HL-60/S4 treated with retinoic acid at 250 ng/mL for 4 days and 3 days (cell line): ENCODE results near the gene VSTM2B.

Experiments
- in situ Hi-C: fragments of 300-500 bp; cut with MboI; formaldehyde crosslinking; loops from 2 replicates; pipeline ENCODE4 v1.7.0; 2022; ENCODE audit warnings: low sequenced_read_pairs

VSTM2B gene

DNA sequence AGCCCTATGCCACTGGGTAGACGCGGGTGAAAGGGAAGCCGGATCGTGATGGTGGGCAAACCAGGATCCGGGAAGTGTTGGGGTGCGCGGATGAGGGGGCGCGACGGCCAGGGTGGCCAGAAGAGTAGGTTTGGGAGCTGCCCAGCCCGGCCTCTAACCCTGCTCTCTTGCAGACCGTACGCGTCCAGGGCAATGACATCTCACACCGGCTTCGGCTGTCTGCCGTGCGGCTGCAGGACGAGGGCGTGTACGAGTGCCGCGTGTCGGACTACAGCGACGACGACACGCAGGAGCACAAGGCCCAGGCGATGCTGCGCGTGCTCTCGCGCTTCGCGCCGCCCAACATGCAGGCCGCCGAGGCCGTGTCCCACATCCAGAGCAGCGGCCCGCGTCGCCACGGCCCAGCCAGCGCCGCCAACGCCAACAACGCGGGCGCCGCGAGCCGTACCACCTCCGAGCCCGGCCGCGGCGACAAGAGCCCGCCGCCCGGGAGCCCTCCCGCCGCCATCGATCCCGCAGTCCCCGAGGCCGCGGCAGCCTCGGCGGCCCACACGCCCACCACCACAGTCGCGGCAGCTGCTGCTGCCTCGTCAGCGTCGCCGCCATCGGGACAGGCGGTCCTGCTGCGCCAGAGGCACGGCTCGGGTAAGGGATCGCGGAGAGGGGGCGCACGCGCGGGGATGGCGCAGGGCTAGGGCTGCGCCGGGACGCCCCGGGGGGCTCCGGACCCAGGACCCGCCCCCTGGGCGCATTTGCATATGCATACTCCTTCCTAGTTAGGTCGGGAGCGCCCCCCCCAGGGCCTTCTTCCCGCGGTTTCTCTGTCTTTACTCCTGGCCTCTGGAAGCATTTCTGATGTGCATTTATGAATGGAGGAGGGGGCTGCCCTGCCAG is 4.1 kb downstream of the VSTM2B start:
- in situ Hi-C loops = no loop called here

DNA sequence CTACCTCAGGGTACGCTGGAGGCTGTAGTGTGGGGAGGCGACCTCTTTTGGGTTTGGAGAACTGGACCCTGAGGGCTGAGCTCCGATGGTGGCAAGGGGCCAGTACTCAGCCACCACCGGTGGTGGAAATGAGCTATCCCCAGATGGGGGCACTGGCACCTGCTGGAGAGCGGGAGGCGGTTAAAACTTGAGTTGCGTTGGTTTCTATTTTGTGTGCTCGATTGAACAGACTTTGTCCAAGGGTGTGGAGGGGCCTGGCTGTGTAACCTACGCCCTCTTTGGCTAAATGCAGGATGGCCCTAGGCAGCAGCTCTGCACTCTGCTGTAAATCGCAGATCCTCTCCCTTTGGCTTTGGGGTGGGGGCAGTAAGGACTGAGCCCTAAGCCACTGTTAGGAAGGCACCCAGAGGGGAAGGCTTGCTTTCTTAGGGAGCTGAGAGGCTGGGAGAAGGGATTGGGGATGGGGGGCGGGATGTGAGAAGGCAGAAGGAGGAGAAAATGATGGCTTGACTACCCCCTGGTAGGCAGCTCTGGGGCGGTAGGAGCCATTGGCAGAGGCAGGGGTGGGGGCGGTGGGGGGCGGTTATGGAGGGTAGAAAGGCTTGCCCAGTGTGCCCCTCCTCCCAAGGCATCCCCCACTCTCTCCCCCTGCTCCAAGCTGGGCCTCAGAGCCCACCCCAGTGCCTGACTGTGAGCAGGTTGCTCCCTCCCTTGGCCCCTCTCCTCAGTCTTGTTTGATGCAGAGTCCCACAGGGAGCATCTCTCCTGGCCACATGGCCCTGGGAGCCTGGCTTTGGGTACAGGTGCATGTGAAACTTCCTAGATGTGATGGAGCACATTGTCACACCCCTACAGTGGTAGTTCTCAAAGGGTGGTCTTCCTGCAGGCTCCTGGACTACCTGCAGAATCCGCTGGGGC is 5.0 kb downstream of the VSTM2B start:
- in situ Hi-C loops = no loop called here

DNA sequence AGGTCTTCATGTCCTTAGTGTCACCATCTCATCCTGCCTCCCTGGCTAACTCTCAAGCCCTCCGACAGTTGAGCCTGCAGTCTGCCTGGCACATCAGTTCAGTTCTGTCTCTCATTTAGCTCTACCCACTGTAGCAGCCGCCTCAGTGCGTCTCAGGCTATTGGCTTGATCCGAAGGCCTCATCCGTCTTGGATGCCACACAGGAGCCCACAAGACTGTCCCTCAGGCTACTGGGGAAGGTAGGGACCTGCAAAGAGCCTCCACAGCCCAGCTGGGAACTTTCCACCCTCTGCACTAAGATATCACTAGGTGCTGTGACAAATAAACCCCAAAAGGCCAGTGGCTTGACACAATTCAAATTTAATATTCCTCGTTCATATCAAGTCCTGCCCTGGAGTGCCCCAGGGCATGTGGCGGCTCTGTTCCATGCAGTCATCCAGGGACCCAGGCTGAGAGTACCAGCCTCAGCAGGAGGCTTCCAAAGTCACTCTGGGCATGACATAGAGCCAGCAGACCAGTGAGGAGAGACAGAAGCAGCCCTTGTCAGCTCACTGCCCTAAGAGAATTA is 5.7 kb downstream of the VSTM2B start:
- in situ Hi-C loops = no loop called here

DNA sequence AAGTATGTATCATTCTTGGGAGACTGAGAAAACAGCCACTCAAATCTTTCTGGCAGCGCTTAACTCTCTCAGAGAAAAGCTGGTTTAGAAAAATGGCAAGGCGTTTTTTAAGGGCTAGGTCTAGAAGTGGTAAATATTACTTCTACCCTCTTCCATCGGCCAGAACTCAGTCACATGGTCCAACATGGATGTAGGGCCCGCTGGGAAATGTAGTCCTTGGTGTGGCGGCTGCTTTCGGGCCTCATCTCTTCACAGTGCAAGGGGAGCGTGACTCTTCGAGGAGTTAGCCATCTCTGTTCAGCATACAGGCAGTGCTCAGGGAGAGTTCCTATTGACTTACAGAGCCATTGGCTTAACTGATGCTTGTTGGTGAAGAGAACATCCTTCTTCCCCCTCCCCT is 6.3 kb downstream of the VSTM2B start:
- in situ Hi-C loops = no loop called here

DNA sequence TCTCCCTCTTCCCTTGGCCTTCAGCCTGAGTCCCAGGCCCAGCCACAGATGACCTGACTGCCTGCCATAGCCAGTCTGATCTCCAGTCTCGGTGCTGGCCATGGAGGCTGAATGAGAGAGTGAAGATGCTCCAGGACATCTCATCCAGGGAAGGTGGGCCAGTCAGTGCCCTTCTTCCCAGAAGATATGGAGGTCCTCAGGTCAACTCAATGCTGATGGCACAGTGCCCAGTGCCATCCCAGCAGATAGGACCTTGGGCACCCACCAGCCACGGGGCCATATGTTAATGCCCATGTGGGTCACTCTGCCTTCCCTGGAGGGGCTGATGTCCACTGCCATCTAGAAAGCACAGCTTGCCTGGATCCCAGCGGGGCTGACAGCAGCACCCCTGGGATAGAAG is 7.2 kb downstream of the VSTM2B start:
- in situ Hi-C loops = no loop called here

DNA sequence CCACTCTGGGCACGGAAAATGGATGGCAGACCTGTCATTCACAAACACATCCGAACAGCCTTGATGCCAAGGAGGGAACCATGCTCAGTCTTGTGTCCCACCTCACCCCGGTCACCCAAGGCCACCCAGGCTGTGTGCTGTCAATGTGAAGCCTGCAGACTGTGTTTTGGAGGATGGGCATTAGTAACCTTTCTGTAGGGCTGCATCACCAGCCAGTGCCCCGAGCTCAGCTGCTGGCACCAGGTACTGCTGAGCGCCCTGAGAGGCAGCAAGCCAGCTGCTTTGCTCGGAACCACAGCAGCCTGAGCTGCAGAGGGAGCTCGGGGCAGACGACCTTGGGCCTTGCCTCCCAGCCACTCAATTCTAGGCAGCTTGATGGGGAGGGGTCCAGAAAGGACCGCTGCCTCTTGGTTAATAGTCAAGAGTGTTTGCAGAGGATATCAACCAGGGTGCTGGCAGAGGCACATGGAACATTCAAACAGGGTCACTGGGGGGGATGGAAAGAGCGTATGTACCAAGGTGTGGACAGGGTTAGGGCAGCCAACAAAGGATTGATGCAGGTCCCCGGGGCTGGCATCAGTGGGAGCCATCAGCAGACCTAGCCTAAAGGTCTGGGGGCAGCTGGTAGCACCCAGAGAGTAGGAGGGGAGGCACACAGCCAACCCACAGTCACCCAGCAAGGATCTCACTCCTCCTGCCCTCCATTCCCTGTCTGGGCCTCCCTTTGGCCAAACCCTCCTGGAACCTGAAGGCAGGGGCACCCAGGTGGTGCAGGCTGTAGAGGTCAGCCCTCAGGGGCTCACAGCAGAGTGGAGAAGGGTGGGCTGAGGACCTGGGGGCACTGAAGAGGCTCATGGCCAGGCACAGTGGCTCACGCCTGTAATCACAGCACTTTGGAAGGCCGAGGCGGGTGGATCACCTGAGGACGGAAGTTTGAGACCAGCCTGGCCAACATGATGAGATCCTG is 8.1 kb downstream of the VSTM2B start:
- in situ Hi-C loops = no loop called here

DNA sequence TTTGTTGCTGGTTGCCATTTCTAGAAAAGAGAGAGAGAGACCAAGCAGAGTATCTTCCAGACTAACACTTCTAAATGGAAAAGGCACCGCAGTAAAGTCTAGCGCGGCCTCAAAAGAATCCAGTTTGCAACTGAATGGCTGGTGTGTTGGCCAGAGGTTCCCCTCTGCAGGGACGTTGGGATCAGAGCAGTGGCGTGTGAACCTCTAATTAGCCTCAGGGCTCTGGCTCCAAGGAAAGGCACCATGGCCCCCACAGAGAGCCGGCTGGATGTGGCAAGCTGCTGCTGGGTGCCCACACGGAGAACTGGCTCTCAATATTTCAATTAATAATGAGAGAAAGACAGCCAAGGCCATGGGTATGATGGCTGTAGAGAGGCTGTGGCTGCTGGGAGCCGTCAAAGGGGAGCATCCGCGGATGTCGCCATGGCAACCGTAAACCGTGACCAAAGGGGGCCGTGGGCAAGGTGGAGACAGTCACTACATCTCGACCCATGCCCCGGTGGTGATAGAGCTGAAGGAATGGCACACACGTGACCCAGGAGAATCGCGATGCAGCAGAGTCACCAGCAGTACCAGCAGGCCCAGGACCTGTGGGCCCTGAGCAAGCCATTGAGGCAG is 9.5 kb downstream of the VSTM2B start:
- in situ Hi-C loops = no loop called here

DNA sequence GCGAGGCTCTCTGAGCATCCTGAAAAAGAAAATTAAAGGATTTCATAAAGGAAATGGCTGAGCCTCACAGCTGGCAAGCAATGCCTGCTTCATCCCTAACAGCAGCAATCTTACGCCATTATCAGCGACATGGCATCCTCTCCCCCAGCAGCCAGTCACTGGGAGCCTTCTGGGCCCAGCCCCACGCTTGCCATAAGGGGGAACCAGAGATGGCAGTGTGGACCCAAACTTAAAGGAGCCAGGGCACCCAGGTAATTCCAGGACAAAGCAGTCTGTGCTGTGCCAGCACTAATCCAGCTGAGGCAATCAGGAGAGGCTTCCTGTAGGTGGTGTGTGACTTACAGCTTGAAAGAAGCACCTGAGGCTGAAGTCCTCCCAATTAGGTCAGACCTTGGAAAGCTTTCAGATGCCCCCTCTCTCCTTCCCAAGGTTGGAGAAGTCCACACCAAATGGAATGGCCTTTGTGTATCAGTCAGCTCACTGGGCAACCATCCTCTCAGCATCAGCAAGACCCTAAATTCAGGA is 10.3 kb downstream of the VSTM2B start:
- in situ Hi-C loops = no loop called here

DNA sequence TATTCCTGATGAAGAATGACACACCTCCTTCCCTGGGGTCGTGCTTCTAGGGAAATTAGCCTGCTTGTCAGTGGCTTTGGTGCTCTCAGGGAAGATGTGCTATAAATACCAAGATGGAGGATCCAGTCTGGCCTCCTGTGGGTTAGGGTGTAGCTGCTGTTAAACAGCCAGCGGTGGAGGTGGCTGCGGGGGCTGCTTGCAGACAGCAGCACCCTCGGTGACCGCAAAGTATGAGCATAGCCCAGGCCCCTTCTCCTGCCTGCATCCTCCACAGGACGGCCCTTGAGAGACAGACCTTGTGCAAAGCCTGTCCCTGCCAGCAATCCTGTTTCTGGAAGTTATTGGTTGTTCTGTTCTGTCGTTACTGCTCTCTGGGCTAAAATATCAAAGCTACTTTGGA is 11.4 kb downstream of the VSTM2B start:
- in situ Hi-C loops = no loop called here

DNA sequence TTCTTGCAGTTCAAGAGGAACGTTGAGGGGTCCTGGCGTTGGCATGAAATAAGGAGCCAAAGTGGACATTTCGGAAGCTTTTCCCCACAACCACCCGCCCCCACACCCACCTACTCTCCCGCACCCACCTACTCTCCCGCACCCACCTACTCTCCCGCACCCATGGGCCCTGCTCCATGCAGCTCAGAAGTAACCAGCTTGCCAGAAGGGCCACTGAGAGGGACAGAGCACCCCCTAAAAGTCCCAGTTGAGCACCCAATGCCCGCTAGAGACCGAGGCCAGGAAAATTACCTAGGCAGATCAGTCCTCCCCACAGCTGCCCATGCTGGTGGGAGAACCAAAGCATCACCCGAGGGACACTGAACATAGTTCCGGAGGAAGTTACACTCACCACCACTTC is 11.8 kb downstream of the VSTM2B start:
- in situ Hi-C loops = no loop called here

DNA sequence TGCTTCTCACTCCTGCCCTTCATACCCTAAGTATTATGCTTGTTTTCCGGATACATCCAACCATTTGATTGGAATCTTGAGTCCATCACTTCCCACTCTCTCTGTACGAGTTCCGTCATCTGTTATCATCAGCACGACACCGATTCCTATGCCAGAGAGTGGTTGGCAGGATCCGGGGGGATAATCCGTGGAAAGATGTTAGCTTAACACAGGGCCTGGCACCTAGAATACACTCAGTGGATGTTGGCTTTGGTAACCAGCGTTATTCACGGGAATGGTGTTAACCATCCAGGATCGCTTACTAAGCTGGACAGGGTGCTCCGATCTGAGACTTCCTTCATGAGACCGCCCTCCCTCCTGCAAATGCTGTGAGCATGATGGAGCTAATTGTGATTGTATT is 12.4 kb downstream of the VSTM2B start:
- in situ Hi-C loops = no loop called here

DNA sequence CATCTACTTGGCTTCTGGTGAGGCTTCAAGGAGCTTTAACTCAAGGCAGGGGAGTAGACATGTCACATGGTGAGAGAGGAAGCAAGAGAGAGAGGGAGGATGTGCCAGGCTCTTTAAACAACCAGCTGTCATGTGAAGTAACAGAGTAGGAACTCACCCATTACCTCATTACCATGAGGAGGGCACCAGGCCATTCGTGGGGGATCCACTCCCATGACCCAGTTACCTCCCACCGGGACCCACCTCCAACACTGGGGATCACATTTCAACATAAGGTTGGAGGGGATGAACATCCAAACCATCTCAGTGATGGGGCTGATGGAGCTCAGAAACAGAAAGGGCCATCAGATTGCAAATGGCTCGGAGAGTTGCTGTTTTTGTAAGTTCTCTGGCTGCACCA is 12.9 kb downstream of the VSTM2B start:
- in situ Hi-C loops = no loop called here

DNA sequence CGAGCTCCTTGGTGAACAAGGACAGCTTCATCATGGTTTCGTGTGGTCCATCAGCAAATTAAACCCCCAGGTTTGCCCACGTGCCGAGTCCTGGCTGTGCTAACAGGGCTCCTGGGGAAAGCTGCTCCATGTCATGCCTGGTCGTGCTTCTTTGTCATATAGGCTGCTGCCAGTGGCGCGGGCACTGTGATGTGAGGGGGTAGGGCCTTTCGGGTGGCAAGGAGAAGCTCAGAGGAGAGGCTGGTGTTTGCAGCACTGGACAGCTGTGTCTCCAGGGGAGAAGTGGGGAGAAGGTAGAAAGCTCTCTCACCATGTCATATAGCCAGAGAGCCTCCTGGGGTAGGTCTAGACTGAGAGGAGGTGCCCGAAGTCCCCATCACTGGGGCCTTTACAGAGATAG is 13.3 kb downstream of the VSTM2B start:
- in situ Hi-C loops = no loop called here

DNA sequence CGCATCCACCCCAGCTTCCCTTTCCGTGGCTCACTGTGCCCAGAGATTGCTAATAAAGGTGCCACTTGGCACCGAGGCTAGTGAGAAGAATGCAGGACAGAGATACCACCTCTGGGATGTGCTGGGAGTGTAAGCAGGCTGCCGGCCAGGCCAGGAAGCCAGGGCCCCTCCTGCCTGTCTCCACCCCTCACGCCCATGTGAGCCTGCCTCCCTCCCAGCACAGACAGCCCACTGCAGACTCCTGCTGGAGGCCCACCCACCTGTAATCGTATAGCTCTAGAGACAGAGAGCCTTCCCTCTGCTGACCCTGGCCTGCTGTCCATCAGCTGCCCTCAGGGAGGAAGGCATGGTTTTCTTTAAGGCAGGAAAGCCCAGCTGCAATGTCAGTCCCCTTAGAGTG is 13.9 kb downstream of the VSTM2B start:
- in situ Hi-C loops = no loop called here

DNA sequence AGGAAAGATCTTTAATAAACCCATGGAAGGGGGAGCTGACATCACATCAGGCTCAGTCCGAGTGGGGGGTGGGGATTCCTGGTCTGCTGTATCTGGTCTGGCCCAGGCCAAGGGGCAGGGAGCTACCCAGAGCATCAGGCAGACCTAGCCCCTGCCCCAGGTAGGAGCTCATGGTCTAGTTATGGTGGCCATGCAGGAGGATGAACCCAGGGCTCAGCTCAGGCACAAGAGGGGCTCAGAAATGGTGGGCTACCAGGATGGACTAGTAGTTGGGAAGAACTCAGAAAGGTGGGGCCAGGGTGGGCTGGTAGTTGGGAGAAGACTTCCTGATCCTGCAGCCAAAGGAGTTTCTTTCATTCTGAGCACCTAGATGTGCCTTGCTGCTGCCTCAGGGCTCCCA is 14.3 kb downstream of the VSTM2B start:
- in situ Hi-C loops = no loop called here

DNA sequence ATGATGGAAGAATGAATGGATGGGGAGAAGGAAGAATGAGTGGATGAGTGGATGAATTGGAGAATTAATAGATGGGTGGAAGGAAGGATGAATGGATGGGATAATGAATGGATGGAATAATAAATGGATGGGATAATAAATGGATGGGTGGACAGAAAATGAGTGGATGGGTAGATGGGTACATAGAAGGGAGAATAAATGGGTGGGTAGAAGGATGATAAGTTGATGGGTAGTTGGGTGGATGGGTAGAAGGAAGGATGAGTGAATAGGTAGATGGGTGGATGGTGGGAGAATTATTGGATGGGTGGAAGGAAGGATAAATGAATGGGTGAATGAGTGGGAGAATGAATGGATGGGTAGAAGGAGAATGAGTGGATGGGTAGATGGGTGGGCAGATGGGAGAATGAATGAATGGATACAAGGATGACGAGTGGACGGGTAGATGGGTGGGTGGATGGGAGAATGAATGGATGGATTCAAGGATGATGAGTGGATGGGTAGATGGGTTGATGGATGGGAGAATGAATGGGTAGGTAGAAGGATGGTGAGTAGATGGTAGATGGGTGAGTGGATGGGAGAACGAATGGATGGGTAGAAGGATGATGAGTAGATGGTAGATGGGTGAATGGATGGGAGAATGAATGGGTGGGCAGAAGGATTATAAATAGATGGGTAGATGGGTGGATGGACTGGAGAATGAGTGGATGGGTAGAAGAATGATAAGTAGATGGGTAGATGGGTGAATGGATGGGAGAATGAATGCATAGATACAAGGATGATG is 15.9 kb downstream of the VSTM2B start:
- in situ Hi-C loops = no loop called here

DNA sequence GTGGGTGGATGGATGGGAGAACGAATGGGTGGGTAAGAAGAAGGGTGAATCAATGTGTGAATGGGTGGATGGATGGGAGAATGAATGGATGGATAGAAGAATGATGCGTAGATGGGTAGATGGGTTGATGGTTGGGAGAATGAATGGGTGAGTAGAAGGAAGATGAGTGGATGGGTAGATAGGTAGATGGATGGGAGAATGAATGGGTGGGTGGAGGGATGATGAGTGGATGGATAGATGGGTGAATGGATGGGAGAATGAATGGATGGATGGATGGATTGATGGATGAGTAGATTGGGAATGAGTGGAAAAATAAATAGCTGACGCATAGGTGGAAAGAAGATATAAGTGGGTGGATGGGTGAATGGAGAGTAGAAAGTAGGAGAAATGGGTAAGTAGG is 16.5 kb downstream of the VSTM2B start:
- in situ Hi-C loops = no loop called here

DNA sequence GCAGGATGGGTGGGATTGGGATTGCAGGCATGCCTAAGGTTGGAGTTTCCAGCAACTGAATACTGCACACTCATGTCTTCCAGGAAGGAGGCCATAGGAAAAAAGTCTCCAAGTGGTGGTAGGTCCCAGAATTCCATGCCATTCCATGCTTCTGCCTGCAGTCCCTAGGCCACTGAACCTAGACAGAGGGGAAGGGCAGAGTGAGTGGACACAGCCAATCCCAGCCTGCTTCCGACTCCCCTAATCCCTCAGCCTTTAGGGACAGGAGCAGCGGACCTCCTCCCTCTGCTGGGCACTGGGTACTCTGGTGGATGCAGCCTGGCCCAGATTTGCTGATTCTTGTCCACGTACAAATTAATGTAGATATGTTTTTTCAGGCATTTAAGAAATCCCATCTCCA is 17.0 kb downstream of the VSTM2B start:
- in situ Hi-C loops = no loop called here

DNA sequence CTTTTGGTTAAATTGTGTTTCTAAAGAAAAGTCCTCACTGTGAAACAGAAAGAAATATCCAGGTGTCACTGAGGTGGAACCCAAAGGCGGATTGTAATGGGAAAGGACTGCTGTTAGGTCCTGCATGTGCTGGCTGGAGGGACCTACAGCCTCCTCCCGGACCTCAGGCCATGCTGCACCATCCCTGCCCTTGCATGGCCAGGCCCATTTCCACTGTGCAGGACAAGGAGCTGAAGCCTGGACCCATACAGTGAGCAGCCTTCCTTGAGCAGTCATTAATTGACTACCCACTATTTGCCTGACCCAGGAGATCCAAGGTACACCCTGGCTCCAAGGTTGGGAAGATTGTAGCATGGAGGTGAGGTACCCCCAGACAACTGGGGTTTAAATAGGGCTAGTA is 17.6 kb downstream of the VSTM2B start:
- in situ Hi-C loops = no loop called here
